ENCODE results near the gene INHBB.

The INHBB gene

GRCh38 chr2:120312076-120312475 is 33.9 kb upstream of the INHBB start:
- H3K27ac ChIP-seq, result no peak overlapping the region
- TF ChIP-seq CTCF (IDR thresholded peaks at IDR 0.05) (no peak), ZFX (IDR thresholded peaks at IDR 0.05; ENCODE audit: borderline replicate concordance) (no peak)

- TF ChIP-seq ZFX (IDR thresholded peaks at IDR 0.05; ENCODE audit: borderline replicate concordance), result no peak
- peak; percentile 83 for TF ChIP-seq CTCF (IDR thresholded peaks at IDR 0.05)
- H3K27ac ChIP-seq, result no peak overlapping the region
These were observed 32.9 kb upstream of the INHBB start for GRCh38 chr2:120312860-120313694.

GRCh38 chr2:120313695-120314615 is 32.0 kb upstream of the INHBB start:
- no peak overlapping the region for H3K27ac ChIP-seq
- no peak for TF ChIP-seq ZFX (IDR thresholded peaks at IDR 0.05; ENCODE audit: borderline replicate concordance)
- TF ChIP-seq CTCF (IDR thresholded peaks at IDR 0.05), result no peak

GRCh38 chr2:120314690-120315366 is 31.1 kb upstream of the INHBB start:
- H3K27ac ChIP-seq, result no peak overlapping the region
- TF ChIP-seq ZFX (IDR thresholded peaks at IDR 0.05; ENCODE audit: borderline replicate concordance), result no peak
- no peak for TF ChIP-seq CTCF (IDR thresholded peaks at IDR 0.05)

- TF ChIP-seq CTCF (IDR thresholded peaks at IDR 0.05) (no peak), ZFX (IDR thresholded peaks at IDR 0.05; ENCODE audit: borderline replicate concordance) (no peak)
- H3K27ac ChIP-seq, result no peak overlapping the region
These were observed 30.4 kb upstream of the INHBB start for GRCh38 chr2:120315367-120316033.

GRCh38 chr2:120316071-120316470 is 29.9 kb upstream of the INHBB start:
- TF ChIP-seq ZFX (IDR thresholded peaks at IDR 0.05; ENCODE audit: borderline replicate concordance) (no peak), CTCF (IDR thresholded peaks at IDR 0.05) (no peak)
- H3K27ac ChIP-seq, result no peak overlapping the region
